A549 (cell line): ENCODE data around the gene GIT1. TPM values are rescaled to one million over a fixed set of nuclear protein-coding genes. Genes with fewer than 3 reads are reported as not detected.

Experiments
- ATAC-seq, 2 experiments: fragments of 200-7000 bp in 1 of 2; fragments of >200 bp in 1 of 2; cut with Nextera tagmentation in 1 of 2; cut with Tn5 transposase in 1 of 2; 3 replicates each; pipeline versions ENCODE4 v1.8.0 to v1.9.1; 2018 to 2020; ENCODE audit warnings: mild to moderate bottlenecking in 1 of 2, moderate library complexity in 1 of 2
- CTCF ChIA-PET: fragments of 300-600 bp; sonication (Branson Sonifier 250); formaldehyde crosslinking; extraction: SDS; loops from one replicate; lab custom pipeline; 2021; ENCODE audit warnings: antibody characterized with exemption, inconsistent platforms; lab: Yijun Ruan, JAX
- POLR2A ChIA-PET: fragments of 350-600 bp; formaldehyde crosslinking; extraction: SDS; loops from one replicate; lab custom pipeline; 2021; ENCODE audit warnings: antibody characterized with exemption, inconsistent platforms; lab: Yijun Ruan, JAX
- DNase-seq, 2 experiments: peaks; one replicate each; pipeline versions ENCODE4 v3.0.0 to v3.0.0-alpha.2; 2011 to 2016; ENCODE audit warnings: low read depth in 1 of 2, low spot score in 1 of 2
- FAIRE-seq: peaks from 2 replicates; lab custom pipeline; 2011; peaks lifted over from hg19 to GRCh38; lab: Jason Lieb, UNC
- H3K27ac ChIP-seq, 2 experiments: fragments of >200 bp; sonication (Bioruptor Twin); formaldehyde crosslinking; 3 replicates each; pipeline ENCODE4 v1.5.1; 2016 to 2017
- H3K4me1 ChIP-seq: fragments of >200 bp; sonication (Bioruptor Twin); formaldehyde crosslinking; 3 replicates; pipeline ENCODE4 v1.6.1; 2016
- H3K4me2 ChIP-seq: fragments of >200 bp; sonication (Bioruptor Twin); formaldehyde crosslinking; 3 replicates; pipeline ENCODE4 v1.6.1; 2016
- H3K4me3 ChIP-seq: fragments of >200 bp; sonication (Bioruptor Twin); formaldehyde crosslinking; 3 replicates; pipeline ENCODE4 v1.5.1; 2016
- H3K9me3 ChIP-seq: fragments of >200 bp; sonication (Bioruptor Twin); formaldehyde crosslinking; 3 replicates; pipeline ENCODE4 v1.6.1; 2016
- EP300 ChIP-seq, 2 experiments: fragments of >200 bp; sonication (Bioruptor Twin); formaldehyde crosslinking; IDR thresholded peaks; 2 replicates in 1 of 2; 3 replicates in 1 of 2; pipeline ENCODE4 v1.6.1; 2016 to 2017
- FOSB ChIP-seq: fragments of 250-450 bp; sonication (Bioruptor Pico); IDR thresholded peaks from 2 replicates; pipeline ENCODE4 v1.5.0; 2020; ENCODE audit warnings: mild to moderate bottlenecking, moderate library complexity
- FOSL2 ChIP-seq, 2 experiments: fragments of 450-650 bp in 1 of 2; fragments of >200 bp in 1 of 2; sonication (Bioruptor Twin) in 1 of 2; formaldehyde crosslinking; IDR thresholded peaks; 2 replicates each; pipeline versions ENCODE4 v1.5.0 to v1.6.1; 2016 to 2020; ENCODE audit warnings: mild to moderate bottlenecking in 1 of 2, moderate library complexity in 1 of 2
- FOXS1 ChIP-seq: fragments of 250-450 bp; sonication (Bioruptor Pico); IDR thresholded peaks from 2 replicates; pipeline ENCODE4 v1.5.0; 2020; ENCODE audit warnings: mild to moderate bottlenecking, moderate library complexity
- HEYL ChIP-seq: fragments of 250-450 bp; sonication (Bioruptor Pico); IDR thresholded peaks from 2 replicates; pipeline ENCODE4 v1.8.0; 2021; ENCODE audit warnings: mild to moderate bottlenecking, moderate library complexity
- MAFK ChIP-seq: fragments of 450-650 bp; IDR thresholded peaks from 2 replicates; pipeline ENCODE4 v1.6.1; 2014; ENCODE audit not compliant: partially characterized antibody
- MYC ChIP-seq: IDR thresholded peaks from 2 replicates; pipeline ENCODE4 v1.6.1; 2012; ENCODE audit warnings: mild to moderate bottlenecking, inconsistent platforms, low read length, improper control_type of control experiment, borderline replicate concordance
- POLR2A ChIP-seq: IDR thresholded peaks from 2 replicates; pipeline ENCODE4 v1.6.1; 2012; ENCODE audit warnings: mild to moderate bottlenecking, low read length
- POLR2AphosphoS2 ChIP-seq: conservative IDR thresholded peaks from 2 replicates; pipeline ENCODE4 v1.6.1; 2012; ENCODE audit warnings: low read length, improper control_type of control experiment, inconsistent platforms
- RNF2 ChIP-seq: fragments of 200-600 bp; sonication (generic); IDR thresholded peaks from 2 replicates; pipeline ENCODE4 v1.6.1; 2016; ENCODE audit warnings: low read depth, mild to moderate bottlenecking, antibody characterized with exemption, moderate library complexity, borderline replicate concordance
- ZFP36 ChIP-seq: fragments of 450-650 bp; IDR thresholded peaks from 2 replicates; pipeline ENCODE4 v1.6.1; 2014; ENCODE audit warnings: borderline replicate concordance; ENCODE audit not compliant: partially characterized antibody
- WGBS: methylation state at CpG from one replicate; pipeline ENCODE4 v1.1.6; 2017; ENCODE audit errors: missing lambda C conversion rate; 5-methylcytosine and 5-hydroxymethylcytosine counted together
- polyA plus RNA-seq, 4 experiments: library from polyadenylated mRNA; depleted of rRNA in 3 of 4; stranded (reverse); fragments of >200 nt; fragmentation: RNase III in 1 of 4; extraction: RNeasy Plus Mini Kit Qiagen cat#74134 plus additional on column Dnase treatment in 1 of 4; gene quantifications; 2 replicates in 3 of 4; 3 replicates in 1 of 4; pipeline ENCODE4 v1.2.3, GENCODE V29; 2011 to 2017
- TF ChIP-seq, protein P1 (sequence below): fragments of >200 bp; sonication (Bioruptor Twin); formaldehyde crosslinking; IDR thresholded peaks from 3 replicates; pipeline ENCODE4 v1.5.1; 2016
- TF ChIP-seq, protein P2 (sequence below): fragments of 200-600 bp; sonication (generic); IDR thresholded peaks from 2 replicates; pipeline ENCODE4 v1.6.1; 2016; ENCODE audit warnings: antibody characterized with exemption, mild to moderate bottlenecking, moderate library complexity

Gene GIT1
- polyA plus RNA-seq, 2 of the 4 experiments (the other 2 are of a cell fraction): 47.8 to 53.0 TPM

DNA sequence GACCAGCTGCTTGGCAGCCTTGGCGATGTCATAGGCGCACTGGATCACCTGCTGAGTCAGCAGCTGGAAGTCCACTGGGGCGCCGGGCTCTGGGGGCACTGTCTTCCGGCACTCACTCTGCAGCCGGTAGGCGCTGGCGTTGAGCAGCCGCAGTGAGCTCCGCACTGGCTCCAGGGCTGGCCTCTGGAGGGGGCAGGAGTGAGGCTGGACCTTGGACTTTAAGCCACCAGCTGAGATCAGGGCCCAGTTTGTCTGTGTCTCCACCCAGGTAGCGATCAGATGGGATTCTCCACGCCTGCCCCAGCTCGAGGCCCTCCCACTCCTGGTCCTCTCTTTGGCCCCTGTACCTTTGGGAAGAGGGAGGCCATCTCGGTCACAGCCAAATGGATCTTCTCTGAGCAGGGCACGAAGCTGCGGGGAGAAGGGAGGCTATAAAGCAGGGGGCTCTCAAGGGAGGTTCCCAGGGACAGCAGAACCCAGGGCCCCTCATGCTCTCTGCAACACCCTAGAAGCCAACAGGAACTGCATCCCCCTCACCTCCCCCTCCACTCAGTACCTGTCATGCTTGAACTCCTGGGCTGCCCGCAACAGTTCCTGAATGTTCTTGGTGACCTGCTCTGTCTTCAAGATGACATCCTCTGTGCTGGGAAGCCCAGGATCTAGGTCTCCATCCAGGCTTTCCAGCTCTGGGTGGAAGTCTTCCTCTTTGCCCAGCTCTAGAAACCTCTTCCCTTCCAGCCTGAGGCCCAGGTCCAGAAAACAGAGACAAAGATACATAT, 14.5 kb downstream of the GIT1 start:
- Histone ChIP-seq H3K4me1 (0 out of 3 replicates have a peak, but pooled peaks cover 3% of the 10 kb centered on the region), H3K9me3 (no peaks in the 10 kb centered on the region), H3K4me3 (no peak overlapping the region), H3K4me2 (no peak overlapping the region), H3K27ac (0 out of 6 replicates have a peak overlapping the region, but pooled peaks of 1 of the 2 experiments have one; percentile 6)
- FAIRE-seq: no peak
- CTCF ChIA-PET: interaction anchor here (0.7 to 24.0 kb wide), 9 partner anchors 5 to 521 kb away, joined by 3 to 474 read pairs (median 14); partner anchors contain the start of genes ABHD15, ANKRD13B, CORO6 and TP53I13
- POLR2A ChIA-PET: interaction anchor here (0.9 to 1.4 kb wide), 2 partner anchors 8 to 16 kb away, joined by 4 to 5 read pairs; partner anchors contain the start of gene ABHD15
- TF ChIP-seq EP300 (IDR thresholded peaks at IDR 0.05) (no peak), FOSL2 (IDR thresholded peaks at IDR 0.05) (no peak), FOSL2 (CRISPR knock-in tag; IDR thresholded peaks at IDR 0.05) (no peak), FOXS1 (no peak), MYC (no peak), RNF2 (no peak), MAFK (peak; percentile 91), HEYL (CRISPR knock-in tag) (no peak)
- DNase-seq: no peak
- WGBS: 84% methylated on average over 13 of the region's 17 CpGs
- peak in 1 of 2 experiments; percentile 8; a peak in 3 of 6 replicates for ATAC-seq

DNA sequence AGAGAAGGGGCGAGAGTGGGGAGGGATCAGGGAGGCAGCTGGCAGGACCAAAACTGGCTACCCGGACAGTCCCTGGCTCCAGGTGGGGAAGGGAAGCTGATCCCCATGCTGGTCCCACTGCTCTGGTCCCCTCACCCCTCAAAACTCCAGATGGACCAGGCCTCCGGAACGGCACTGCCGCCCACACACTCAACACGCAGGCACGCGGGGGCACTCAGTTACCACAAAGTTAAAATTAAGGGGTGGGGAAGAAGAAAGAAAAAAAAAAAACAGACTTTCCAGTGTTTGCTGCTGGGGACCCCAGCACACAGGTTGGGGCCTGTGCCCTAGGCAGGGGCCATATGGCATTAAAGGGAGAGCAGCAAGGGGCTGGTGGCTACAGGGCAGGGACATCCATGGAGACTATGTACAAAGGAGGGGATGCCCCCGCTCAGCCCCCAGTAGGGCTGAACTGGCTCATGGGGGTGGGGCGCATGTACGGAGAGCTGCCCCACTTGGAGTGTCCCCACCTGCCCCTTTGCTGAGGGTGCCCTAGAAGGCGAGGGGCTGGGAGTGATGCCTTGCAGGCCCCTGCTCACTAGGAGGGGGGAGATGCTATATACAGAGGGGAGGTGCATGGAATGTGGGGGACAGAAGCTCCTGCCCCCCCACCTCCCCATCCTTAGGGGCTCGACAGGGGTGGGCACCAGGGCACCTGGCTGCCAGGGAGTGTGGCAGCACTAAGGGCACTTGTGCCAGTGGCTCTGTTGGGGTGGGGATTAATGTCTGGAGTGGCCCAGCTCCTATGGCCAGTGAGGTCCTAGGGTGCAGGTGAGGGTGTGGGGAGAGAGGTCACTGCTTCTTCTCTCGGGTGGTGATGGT, 15.3 kb downstream of the GIT1 start:
- Histone ChIP-seq H3K4me1 (peaks cover 10% of the 10 kb centered on the region; the same call in 2 of the 3 replicates), H3K27ac (0 out of 6 replicates have a peak overlapping the region, but pooled peaks of 1 of the 2 experiments have one; percentile 6), H3K4me2 (no peak overlapping the region), H3K4me3 (no peak overlapping the region), H3K9me3 (no peaks in the 10 kb centered on the region)
- 92% methylated on average over 14 of the region's 14 CpGs for WGBS
- ChIA-PET POLR2A (interaction anchor here (0.9 to 1.7 kb wide), 2 partner anchors 17 to 18 kb away, joined by 5 to 7 read pairs; no protein-coding TSS in a partner anchor), CTCF (interaction anchor here (0.5 to 24.0 kb wide), 10 partner anchors 4 to 522 kb away, joined by 3 to 474 read pairs (median 8); partner anchors contain the start of genes ABHD15, ANKRD13B, CORO6 and TP53I13)
- ATAC-seq (no peak), DNase-seq (no peak), FAIRE-seq (no peak)
- TF ChIP-seq POLR2A (no peak), POLR2AphosphoS2 (0 out of 2 replicates have a peak, but pooled peaks have one; percentile 30), ZFP36 (no peak)

DNA sequence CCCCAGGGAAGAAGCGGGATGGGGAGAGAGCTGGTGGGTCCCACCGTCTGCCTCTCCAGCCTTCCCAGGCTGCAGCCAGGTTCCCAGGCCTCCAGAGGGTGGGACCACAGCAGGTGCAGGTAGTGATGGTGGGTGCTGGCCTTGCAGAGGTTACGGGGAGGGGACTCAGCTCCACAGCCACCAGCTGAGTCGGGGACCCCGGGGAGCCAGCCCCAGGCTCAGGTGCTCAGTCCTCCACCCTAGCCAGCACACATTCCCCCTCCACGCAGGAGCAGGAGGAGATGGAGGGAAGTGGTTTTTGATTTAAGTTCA, 15.9 kb downstream of the GIT1 start:
- WGBS: 86% methylated on average over 6 of the region's 6 CpGs
- CTCF ChIA-PET: interaction anchor here (0.5 to 24.0 kb wide), 10 partner anchors 4 to 449 kb away, joined by 3 to 474 read pairs (median 8); partner anchors contain the start of genes ABHD15, ANKRD13B, CORO6 and TP53I13
- FAIRE-seq: no peak

More for the DNA sequence above, 15.9 kb downstream of the GIT1 start:
- TF ChIP-seq, protein P1, sequence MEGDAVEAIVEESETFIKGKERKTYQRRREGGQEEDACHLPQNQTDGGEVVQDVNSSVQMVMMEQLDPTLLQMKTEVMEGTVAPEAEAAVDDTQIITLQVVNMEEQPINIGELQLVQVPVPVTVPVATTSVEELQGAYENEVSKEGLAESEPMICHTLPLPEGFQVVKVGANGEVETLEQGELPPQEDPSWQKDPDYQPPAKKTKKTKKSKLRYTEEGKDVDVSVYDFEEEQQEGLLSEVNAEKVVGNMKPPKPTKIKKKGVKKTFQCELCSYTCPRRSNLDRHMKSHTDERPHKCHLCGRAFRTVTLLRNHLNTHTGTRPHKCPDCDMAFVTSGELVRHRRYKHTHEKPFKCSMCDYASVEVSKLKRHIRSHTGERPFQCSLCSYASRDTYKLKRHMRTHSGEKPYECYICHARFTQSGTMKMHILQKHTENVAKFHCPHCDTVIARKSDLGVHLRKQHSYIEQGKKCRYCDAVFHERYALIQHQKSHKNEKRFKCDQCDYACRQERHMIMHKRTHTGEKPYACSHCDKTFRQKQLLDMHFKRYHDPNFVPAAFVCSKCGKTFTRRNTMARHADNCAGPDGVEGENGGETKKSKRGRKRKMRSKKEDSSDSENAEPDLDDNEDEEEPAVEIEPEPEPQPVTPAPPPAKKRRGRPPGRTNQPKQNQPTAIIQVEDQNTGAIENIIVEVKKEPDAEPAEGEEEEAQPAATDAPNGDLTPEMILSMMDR: no peak
- TF ChIP-seq MYC (no peak), FOSB (no peak)
- TF ChIP-seq, protein P2, sequence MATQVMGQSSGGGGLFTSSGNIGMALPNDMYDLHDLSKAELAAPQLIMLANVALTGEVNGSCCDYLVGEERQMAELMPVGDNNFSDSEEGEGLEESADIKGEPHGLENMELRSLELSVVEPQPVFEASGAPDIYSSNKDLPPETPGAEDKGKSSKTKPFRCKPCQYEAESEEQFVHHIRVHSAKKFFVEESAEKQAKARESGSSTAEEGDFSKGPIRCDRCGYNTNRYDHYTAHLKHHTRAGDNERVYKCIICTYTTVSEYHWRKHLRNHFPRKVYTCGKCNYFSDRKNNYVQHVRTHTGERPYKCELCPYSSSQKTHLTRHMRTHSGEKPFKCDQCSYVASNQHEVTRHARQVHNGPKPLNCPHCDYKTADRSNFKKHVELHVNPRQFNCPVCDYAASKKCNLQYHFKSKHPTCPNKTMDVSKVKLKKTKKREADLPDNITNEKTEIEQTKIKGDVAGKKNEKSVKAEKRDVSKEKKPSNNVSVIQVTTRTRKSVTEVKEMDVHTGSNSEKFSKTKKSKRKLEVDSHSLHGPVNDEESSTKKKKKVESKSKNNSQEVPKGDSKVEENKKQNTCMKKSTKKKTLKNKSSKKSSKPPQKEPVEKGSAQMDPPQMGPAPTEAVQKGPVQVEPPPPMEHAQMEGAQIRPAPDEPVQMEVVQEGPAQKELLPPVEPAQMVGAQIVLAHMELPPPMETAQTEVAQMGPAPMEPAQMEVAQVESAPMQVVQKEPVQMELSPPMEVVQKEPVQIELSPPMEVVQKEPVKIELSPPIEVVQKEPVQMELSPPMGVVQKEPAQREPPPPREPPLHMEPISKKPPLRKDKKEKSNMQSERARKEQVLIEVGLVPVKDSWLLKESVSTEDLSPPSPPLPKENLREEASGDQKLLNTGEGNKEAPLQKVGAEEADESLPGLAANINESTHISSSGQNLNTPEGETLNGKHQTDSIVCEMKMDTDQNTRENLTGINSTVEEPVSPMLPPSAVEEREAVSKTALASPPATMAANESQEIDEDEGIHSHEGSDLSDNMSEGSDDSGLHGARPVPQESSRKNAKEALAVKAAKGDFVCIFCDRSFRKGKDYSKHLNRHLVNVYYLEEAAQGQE: no peak
- peaks cover 10% of the 10 kb centered on the region; the same call in 2 of the 3 replicates for H3K4me1 ChIP-seq
- DNase-seq (no peak), ATAC-seq (no peak)
- H3K27ac ChIP-seq: no peak overlapping the region
- POLR2A ChIA-PET: interaction anchor here (1.7 kb wide), 1 partner anchor 18 kb away, joined by 7 read pairs; no protein-coding TSS in a partner anchor
- H3K9me3 ChIP-seq: no peaks in the 10 kb centered on the region
- no peak overlapping the region for H3K4me3 ChIP-seq
- H3K4me2 ChIP-seq: no peak overlapping the region
